HEK293 (cell line): ENCODE measurements around the gene HOXD11.

ENCODE experiments used
- ZBTB1 ChIP-seq: fragments of 450-650 bp; formaldehyde crosslinking; IDR thresholded peaks from 2 replicates; pipeline ENCODE4 v1.5.1; 2016; ENCODE audit warnings: missing biosample characterization, missing genetic modification characterization
- ZNF140 ChIP-seq: fragments of 450-650 bp; formaldehyde crosslinking; IDR thresholded peaks from 2 replicates; pipeline ENCODE4 v1.5.1; 2016; ENCODE audit warnings: missing biosample characterization, missing genetic modification characterization
- ZNF146 ChIP-seq: fragments of 450-650 bp; formaldehyde crosslinking; IDR thresholded peaks from 2 replicates; pipeline ENCODE4 v1.5.1; 2016; ENCODE audit warnings: missing biosample characterization, missing genetic modification characterization
- ZNF274 ChIP-seq, 2 experiments: fragments of 200-500 bp in 1 of 2; fragments of 450-650 bp in 1 of 2; sonication (Bioruptor generic) in 1 of 2; formaldehyde crosslinking in 1 of 2; IDR thresholded peaks; 2 replicates each; pipeline versions ENCODE4 v1.5.1 to v1.6.1; 2014 to 2016; ENCODE audit warnings: borderline replicate concordance in 1 of 2, inconsistent platforms in 1 of 2, low read length in 1 of 2, missing biosample characterization in 1 of 2, missing genetic modification characterization in 1 of 2
- TF ChIP-seq, protein P1 (sequence below): fragments of 450-650 bp; formaldehyde crosslinking; IDR thresholded peaks from 2 replicates; pipeline ENCODE4 v1.5.1; 2016; ENCODE audit warnings: missing biosample characterization, missing genetic modification characterization
- TF ChIP-seq, protein P2 (sequence below): fragments of 450-650 bp; formaldehyde crosslinking; IDR thresholded peaks from 2 replicates; pipeline ENCODE4 v1.5.1; 2016; ENCODE audit warnings: missing biosample characterization, missing genetic modification characterization
- TF ChIP-seq, protein P3 (sequence below): fragments of 450-650 bp; formaldehyde crosslinking; IDR thresholded peaks from 2 replicates; pipeline ENCODE4 v1.5.1; 2016; ENCODE audit warnings: missing biosample characterization, missing genetic modification characterization

DNA sequence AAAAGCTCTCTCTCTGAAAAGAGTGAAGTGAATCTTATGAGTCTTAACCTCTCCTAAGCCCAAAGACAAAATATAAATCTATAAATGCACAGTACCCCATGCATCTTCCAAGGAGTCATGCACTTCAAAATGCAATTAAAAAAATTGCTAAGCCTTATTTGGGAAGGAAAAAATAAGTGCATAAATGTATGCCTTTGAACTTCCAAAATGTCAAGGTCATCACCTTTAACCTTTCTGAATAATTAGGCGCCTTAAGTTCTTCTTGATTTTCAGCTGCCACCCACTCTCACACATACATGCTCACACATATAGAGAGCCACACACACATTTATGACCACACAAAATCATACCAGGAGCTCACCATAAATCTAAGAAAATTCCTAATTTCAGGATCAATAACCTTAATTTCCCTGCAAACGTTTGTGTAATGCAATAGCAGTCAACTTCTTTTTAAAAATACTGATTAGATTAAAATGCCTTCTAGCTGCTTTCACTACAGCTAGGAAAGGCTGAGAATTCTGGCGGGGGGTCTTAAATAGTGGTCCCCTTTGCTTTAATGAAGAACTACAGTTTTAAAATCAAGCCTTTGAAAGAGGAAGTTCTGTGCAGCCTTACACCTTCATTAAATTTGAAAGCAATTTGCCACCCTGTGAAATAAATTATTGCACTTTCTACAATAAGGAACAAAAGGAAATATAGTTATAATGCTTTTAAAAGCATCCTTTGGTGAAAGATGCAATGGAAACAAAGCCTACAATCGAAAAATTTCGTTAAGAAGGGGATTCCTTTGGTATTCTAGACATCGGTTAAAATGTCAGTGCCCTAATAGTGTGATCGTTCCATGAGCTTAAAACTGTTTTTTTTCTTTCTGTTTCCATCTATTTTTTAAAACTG, 3.6 kb downstream of the HOXD11 start:
- TF ChIP-seq, protein P1, sequence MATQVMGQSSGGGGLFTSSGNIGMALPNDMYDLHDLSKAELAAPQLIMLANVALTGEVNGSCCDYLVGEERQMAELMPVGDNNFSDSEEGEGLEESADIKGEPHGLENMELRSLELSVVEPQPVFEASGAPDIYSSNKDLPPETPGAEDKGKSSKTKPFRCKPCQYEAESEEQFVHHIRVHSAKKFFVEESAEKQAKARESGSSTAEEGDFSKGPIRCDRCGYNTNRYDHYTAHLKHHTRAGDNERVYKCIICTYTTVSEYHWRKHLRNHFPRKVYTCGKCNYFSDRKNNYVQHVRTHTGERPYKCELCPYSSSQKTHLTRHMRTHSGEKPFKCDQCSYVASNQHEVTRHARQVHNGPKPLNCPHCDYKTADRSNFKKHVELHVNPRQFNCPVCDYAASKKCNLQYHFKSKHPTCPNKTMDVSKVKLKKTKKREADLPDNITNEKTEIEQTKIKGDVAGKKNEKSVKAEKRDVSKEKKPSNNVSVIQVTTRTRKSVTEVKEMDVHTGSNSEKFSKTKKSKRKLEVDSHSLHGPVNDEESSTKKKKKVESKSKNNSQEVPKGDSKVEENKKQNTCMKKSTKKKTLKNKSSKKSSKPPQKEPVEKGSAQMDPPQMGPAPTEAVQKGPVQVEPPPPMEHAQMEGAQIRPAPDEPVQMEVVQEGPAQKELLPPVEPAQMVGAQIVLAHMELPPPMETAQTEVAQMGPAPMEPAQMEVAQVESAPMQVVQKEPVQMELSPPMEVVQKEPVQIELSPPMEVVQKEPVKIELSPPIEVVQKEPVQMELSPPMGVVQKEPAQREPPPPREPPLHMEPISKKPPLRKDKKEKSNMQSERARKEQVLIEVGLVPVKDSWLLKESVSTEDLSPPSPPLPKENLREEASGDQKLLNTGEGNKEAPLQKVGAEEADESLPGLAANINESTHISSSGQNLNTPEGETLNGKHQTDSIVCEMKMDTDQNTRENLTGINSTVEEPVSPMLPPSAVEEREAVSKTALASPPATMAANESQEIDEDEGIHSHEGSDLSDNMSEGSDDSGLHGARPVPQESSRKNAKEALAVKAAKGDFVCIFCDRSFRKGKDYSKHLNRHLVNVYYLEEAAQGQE (tag by site-specific recombination), result no peak
- TF ChIP-seq, protein P2, sequence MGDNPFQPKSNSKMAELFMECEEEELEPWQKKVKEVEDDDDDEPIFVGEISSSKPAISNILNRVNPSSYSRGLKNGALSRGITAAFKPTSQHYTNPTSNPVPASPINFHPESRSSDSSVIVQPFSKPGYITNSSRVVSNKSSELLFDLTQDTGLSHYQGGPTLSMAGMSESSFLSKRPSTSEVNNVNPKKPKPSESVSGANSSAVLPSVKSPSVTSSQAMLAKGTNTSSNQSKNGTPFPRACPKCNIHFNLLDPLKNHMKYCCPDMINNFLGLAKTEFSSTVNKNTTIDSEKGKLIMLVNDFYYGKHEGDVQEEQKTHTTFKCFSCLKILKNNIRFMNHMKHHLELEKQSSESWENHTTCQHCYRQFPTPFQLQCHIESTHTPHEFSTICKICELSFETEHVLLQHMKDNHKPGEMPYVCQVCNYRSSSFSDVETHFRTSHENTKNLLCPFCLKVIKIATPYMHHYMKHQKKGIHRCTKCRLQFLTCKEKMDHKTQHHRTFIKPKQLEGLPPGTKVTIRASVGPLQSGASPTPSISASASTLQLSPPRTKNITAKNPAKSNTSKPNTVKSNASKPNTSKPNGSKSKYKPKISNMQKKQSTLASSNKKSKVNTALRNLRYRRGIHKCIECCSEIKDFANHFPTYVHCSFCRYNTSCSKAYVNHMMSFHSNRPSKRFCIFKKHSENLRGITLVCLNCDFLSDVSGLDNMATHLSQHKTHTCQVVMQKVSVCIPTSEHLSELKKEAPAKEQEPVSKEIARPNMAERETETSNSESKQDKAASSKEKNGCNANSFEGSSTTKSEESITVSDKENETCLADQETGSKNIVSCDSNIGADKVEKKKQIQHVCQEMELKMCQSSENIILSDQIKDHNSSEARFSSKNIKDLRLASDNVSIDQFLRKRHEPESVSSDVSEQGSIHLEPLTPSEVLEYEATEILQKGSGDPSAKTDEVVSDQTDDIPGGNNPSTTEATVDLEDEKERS (tag by site-specific recombination), result no peak
- TF ChIP-seq ZNF140 (tag by site-specific recombination) (no peak), ZBTB1 (no peak), ZNF146 (no peak), ZNF274 (IDR thresholded peaks at IDR 0.05; ENCODE audit: low read length) (no peak), ZNF274 (tag by site-specific recombination; IDR thresholded peaks at IDR 0.05; ENCODE audit: borderline replicate concordance) (no peak)
- TF ChIP-seq, protein P3, sequence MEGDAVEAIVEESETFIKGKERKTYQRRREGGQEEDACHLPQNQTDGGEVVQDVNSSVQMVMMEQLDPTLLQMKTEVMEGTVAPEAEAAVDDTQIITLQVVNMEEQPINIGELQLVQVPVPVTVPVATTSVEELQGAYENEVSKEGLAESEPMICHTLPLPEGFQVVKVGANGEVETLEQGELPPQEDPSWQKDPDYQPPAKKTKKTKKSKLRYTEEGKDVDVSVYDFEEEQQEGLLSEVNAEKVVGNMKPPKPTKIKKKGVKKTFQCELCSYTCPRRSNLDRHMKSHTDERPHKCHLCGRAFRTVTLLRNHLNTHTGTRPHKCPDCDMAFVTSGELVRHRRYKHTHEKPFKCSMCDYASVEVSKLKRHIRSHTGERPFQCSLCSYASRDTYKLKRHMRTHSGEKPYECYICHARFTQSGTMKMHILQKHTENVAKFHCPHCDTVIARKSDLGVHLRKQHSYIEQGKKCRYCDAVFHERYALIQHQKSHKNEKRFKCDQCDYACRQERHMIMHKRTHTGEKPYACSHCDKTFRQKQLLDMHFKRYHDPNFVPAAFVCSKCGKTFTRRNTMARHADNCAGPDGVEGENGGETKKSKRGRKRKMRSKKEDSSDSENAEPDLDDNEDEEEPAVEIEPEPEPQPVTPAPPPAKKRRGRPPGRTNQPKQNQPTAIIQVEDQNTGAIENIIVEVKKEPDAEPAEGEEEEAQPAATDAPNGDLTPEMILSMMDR (tag by site-specific recombination), result no peak
